SH-SY5Y (cell line): ENCODE measurements around the gene CUL4A.

Experiments used
- GATA2 ChIP-seq: IDR thresholded peaks from 2 replicates; pipeline ENCODE4 v1.6.1; 2011; ENCODE audit warnings: mild to moderate bottlenecking, low read depth, low read length
- GATA3 ChIP-seq: IDR thresholded peaks from 2 replicates; pipeline ENCODE4 v1.6.1; 2011; ENCODE audit warnings: low read depth, mild to moderate bottlenecking, low read length, moderate library complexity

DNA sequence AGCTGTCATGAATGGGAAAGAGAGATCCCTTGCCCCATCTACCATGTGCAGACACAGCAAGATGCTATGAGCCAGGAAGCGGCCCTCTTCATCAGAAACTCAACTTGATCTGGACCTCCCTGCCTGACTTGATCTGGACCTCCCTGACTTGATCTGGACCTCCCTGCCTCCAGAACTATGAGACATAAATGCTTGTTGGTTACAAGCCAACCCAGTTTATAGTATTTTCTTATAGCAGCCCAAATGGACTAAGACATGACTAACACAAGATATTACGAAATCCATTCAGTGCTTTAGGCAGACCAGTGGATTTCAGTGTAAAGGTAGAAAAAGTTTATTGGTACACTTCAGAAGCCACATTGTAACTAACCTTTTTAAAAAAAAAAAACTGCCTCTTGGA, 16.5 kb upstream of the CUL4A start:
- TF ChIP-seq GATA3 (no peak), GATA2 (no peak)
